NCI-H1417 (cell line): Measurements from ENCODE around the gene SGPL1.

Experiments used
- DNase-seq, 3 experiments: peaks; one replicate each; lab custom pipeline; 2025; lab: John Stamatoyannopoulos, UW

Gene SGPL1

DNA sequence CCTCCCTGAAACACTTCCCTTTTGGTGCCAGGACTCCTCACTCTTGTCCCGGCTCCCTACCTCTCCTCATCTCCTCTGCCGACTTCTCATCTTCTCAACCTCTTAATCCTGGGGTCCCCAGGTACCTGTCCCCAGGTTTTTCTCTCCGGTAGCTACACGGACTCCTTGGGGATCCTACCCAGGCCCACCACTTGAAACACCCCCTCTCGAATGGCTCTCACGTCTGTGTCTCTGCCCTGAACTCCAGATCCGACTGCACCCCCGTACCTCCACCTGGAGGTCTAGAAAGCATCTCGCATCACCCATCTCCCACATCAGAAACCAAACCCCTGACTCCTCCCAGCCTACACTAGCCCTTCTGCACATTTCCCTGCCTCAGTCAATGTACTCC is 35.4 kb upstream of the SGPL1 start:
- no peak for DNase-seq

DNA sequence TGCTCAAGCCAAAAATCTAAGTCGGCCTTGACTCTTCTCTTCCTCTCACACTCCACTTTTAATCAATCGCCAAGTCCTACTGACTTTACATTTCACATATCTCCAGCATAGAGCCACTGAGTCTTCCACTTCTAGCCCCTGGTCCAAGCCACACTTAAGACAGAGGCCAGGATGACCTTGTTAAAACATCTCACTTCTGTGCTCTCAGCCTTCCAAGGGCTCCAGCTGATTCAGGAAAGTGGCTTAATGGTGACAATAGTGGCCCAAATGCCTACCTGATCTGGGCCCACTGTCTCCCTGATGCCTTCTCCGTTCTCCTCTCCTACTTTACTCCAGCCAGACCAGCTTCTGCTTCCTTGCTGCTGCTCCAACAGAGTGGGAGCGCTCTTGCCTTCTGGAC is 35.0 kb upstream of the SGPL1 start:
- DNase-seq, result no peak

DNA sequence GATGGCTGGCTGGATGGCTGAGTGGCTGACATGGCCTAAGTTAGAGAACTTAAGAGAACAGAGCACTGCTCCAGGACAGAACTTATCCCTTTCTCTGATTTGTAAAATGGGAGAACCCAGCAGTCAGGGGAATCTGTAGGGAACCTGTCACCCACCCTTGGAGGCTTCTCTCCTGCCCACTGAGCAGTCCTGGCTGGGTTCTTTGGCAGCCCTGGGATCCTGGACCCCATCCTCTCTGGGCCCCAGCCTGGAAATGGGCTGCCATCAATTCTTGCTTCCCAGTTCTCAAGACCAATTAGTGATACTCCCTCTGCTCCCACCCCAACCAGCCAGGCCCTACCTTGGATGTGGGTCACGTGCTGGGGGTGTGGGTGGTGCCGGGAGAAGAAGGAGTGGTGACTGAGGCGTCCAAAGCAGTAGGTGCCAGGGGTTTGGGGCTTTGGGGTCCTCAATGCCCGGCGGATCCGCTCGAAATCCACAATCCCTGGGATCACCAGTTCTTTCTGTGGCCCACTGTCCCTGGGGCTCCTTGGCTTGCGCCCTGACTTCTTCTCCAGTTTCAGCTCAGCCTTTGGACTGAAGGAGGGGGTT is 34.2 kb upstream of the SGPL1 start:
- DNase-seq, result no peak

GRCh38 chr10:70782086-70782745 is 33.5 kb upstream of the SGPL1 start:
- DNase-seq, result no peak

- DNase-seq, result no peak
Measured at GRCh38 chr10:70782746-70783680, 32.7 kb upstream of the SGPL1 start.

GRCh38 chr10:70784016-70784415 is 31.7 kb upstream of the SGPL1 start:
- no peak for DNase-seq

DNA sequence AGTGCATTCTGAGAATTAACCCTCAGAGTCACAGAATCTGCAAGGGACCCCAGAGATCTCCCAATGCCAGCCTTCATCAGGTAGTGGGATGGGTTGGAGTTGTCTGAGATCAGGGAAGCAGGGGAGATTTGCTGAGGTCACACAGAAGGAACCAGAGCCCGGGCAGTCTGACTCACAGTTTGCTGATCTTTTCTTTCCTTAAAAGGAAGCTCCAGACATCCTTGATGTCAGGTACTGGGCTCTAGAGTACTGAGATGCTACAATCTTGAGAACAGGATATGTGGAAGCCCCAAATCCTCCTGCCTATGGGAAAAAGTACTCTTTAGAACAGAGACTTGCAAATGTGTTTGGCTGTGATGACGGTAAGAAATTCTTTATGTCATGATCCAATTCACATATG is 31.3 kb upstream of the SGPL1 start:
- DNase-seq, result no peak

DNA sequence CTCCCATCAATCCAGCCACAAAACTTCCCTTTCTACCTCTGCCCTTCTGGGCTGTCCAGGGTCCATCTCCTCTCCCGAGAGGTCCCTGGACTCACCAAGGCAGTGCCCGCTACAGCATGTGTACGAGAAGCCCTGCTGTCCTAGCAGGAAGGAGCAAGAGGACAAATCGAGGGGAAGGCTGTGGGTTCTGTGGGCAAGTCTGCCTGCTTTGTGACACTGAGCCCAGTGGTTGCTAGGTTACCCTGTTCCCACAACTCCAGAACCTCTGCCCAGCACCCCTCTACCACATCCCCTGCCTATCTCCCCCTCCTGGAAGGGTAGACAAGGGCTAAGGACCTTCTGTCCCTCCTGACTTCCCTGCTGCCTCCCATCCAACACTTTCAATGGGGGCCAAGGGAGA is 30.6 kb upstream of the SGPL1 start, which contains the start of gene TBATA:
TSS of gene TBATA (minus strand) at position 188 of the 400 bp plus-strand sequence. CDS start 1,998 bp downstream, outside the sequence.
- DNase-seq, result no peak

GRCh38 chr10:70786799-70787415 is 28.8 kb upstream of the SGPL1 start:
- no peak for DNase-seq

DNA sequence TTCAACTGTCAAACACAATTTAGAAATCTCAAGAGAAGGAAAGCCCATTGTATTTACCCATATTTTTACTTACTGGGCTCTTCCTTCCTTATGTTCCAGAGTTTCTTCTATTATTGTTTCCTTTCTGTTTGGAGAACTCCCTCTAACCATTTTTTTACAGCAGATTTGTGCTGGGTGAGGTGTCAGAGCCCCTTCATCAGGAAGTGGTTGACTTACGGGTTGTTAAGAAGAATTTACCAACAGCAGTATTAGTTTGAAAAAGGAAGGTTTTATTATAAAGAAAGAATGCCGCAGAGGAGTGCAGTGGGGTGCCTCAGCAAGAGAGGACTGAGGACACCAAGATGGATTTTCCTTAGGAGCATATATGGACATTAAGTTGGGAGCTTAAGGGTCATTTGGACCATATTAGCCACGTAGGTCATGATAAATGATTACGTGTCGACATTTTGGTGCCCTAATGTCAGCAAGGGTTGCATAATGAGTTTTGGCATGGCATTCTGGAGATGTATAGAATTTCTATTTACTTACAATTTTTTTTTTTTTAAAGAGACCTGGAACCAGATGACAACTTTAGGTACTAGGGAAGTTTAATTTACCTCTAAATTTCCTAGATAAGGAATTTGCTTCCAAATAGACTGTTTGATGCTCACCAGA is 24.2 kb upstream of the SGPL1 start:
- no peak for DNase-seq

DNA sequence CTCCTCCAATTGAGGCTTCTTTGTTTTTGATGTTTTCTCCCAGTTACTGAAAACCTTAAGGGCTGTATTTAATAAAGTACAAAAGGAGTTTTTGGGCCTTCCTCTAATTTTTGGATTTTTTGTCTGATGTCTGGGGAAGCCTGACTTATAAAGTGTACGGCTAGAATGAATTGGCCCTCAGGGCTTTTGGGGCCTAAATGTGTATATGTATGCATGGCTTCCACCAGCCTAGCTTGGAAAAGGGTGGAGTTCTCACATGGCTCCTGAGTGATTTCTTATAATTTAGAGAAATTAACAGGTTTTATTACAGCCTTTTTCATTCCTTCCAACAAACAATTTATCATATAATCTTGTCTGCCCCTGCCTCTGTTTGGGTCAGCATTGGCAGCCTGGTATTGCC is 20.1 kb upstream of the SGPL1 start:
- DNase-seq, result no peak

GRCh38 chr10:70797840-70798239 is 17.9 kb upstream of the SGPL1 start:
- DNase-seq, result no peak

DNA sequence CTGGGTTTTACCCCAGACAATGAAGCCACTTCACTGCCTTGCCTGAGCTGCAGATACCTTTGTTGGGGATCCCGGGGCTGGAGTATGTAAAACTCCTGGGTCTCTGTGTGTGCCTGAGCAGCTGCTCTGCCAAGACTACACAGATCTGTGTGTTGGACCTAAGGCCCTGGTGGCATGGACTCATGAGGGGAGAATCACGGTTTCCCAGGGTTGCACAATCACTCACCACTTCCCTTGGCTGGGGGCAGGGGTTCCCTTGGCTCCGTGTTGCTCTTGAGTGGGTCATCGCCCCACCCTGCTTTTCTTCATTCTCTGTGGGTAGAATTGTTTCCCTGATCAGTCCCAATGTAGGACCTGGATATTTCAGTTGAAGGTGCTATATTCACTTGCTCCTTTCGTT is 16.6 kb upstream of the SGPL1 start:
- no peak for DNase-seq

DNA sequence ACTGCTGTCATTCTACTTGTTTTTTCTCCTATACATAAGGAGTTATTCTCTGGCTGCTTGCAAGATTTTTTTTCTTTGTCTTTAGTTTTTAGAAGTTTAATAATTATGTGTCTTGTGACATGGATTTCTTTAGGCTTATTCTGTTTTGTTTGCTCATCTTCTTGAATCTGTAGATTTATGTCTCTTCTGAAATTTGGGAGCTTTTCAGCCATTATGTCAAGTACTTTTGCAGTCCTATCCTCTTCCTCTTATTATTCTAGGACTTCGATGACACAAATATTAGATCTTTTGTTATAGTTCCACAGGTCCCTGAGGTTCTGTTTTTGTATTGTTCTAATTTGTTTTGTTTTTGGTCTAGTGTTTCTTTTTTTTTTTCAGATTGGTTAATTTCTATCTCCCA is 13.9 kb upstream of the SGPL1 start:
- DNase-seq, result no peak

DNA sequence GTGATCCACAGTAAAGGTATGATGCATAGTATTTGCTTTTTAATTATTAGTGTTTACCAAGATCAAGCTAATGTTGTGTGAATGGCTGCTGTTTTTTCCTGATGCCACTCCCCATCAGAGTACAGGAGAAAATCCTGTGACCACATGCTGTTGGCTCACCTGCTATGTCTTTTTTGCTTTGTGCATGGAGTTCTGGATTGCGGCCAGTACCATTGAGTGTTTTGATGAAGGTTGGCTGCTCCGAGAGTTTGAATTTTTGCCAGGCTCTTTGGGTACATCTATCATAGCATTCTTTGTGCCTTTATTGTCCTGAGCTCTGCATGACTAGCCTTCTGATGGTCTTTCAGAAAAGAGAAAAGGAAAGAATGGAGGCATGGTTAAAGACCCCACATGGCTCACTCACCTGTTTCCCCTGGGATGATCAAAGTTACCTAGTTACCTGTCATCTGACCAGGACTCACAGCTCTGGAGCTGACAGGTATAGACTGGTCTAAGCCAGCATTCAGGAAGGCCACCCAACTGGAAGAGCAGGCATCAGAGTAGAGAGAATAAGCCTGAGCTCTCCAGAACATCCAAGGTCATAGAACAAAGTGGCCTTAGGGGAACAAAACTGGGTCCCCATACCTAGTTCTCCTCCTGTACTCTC is 11.8 kb upstream of the SGPL1 start:
- peak in 2 of 3 experiments; percentile 21 to 66 for DNase-seq

- no peak for DNase-seq
Measured at GRCh38 chr10:70804421-70804808, 11.3 kb upstream of the SGPL1 start.

DNA sequence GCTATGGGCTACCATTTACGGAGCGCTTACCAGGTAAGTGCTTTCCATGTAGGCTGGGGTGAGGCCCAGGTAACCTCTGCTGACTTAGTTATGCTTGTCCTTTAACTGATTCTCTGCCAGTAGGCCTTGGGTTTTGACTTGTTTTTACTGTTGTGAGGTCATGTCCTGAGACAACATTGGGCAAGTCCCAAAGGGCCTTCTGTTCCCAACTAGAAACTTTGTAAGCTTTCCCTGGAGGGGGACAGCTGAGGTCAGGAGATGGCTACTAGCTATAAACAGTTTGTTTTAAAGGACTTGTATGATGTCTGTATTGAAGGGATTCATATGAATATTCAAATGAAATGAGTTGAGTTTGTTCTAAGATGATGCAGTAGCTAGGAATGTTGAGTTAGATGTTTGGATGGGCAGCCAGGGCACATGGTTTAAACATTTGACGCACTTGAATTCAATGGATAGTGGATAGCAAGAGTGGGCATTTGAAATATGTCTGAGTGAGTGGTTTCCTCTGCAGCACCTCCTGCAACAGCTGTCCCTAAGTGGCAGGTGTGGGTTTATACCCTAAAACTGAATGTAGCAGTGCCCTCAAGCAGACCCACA is 10.0 kb upstream of the SGPL1 start:
- DNase-seq, result no peak

- no peak for DNase-seq
Measured at GRCh38 chr10:70806841-70807240, 8.9 kb upstream of the SGPL1 start.

GRCh38 chr10:70807556-70807955 is 8.2 kb upstream of the SGPL1 start:
- DNase-seq, result no peak

GRCh38 chr10:70809011-70809611 is 6.6 kb upstream of the SGPL1 start:
- DNase-seq, result no peak

DNA sequence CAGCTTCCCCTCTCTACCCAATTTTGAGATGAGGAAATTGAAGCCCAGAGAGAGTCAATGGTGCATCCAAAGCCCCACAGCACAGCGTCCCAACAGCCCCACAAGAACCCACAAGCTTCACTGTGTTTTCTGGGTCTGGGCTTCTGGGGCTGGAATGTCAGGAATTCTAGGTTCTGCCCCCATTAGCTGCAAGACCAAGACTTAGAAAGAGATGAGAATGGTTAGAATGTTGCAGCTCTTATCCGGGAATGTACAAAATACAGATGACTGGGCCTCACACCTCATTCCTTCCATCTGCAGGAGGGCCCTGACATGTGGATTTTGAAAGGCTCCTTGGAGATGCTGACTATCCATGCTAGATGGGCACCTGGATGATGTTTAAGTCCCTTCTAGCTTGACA is 6.0 kb upstream of the SGPL1 start:
- no peak for DNase-seq
